Panc1 (cell line): ENCODE results near the gene GPR33. TPM values are rescaled to one million over a fixed set of nuclear protein-coding genes. Genes with fewer than 3 reads are reported as not detected.

ENCODE experiments used
- ATAC-seq: fragments of 200-7000 bp; cut with Tn5 transposase; 2 replicates; pipeline ENCODE4 v1.9.1; 2020; ENCODE audit warnings: mild to moderate bottlenecking, moderate library complexity
- BruUV-seq: library from RNA; stranded (reverse); fragments of 400-500 nt; replicated peaks from 2 replicates; lab custom pipeline; 2021; lab: Mats Ljungman, UMichigan
- CTCF ChIA-PET: fragments of 300-600 bp; sonication (Branson Sonifier 250); formaldehyde crosslinking; loops from one replicate; lab custom pipeline; 2022; ENCODE audit warnings: antibody characterized with exemption; lab: Charles Lee
- POLR2A ChIA-PET: fragments of 300-600 bp; sonication (Branson Sonifier 250); formaldehyde crosslinking; loops from one replicate; lab custom pipeline; 2022; ENCODE audit warnings: antibody characterized with exemption; lab: Charles Lee
- DNase-seq: peaks from one replicate; pipeline ENCODE4 v3.0.0-alpha.2; 2010; ENCODE audit warnings: low read depth, low spot score
- H3K27ac ChIP-seq: 2 replicates; pipeline ENCODE4 v1.5.1; 2011; ENCODE audit warnings: mild to moderate bottlenecking, low read length, inconsistent platforms
- H3K27me3 ChIP-seq: fragments of 200-500 bp; sonication (Bioruptor generic); 2 replicates; pipeline ENCODE4 v1.6.0; 2014; ENCODE audit warnings: low read length, inconsistent platforms; ENCODE audit not compliant: control insufficient read depth, insufficient read depth
- H3K36me3 ChIP-seq: fragments of 200-500 bp; sonication (Bioruptor generic); 2 replicates; pipeline ENCODE4 v1.5.1; 2014; ENCODE audit warnings: inconsistent platforms, mild to moderate bottlenecking, low read length, moderate library complexity; ENCODE audit not compliant: control insufficient read depth, insufficient read depth
- H3K4me1 ChIP-seq: 2 replicates; pipeline ENCODE4 v1.5.1; 2011; ENCODE audit warnings: inconsistent platforms, mild to moderate bottlenecking, low read length, moderate library complexity; ENCODE audit not compliant: control insufficient read depth, insufficient read depth
- H3K4me3 ChIP-seq, 2 experiments: 2 replicates each; pipeline ENCODE4 v1.5.1; 2011 to 2012; ENCODE audit warnings: low read depth in 2 of 2, low read length in 2 of 2, mild to moderate bottlenecking in 2 of 2, inconsistent platforms in 1 of 2, moderate library complexity in 1 of 2
- H3K9me3 ChIP-seq: fragments of 200-500 bp; sonication (Bioruptor generic); 2 replicates; pipeline ENCODE4 v1.5.1; 2014; ENCODE audit warnings: low read depth, mild to moderate bottlenecking, inconsistent platforms, low read length, moderate library complexity; ENCODE audit not compliant: control insufficient read depth, insufficient read depth
- POLR2AphosphoS5 ChIP-seq: IDR thresholded peaks from 2 replicates; pipeline ENCODE4 v1.6.1; 2012; ENCODE audit warnings: mild to moderate bottlenecking, low read depth, low read length, moderate library complexity
- SIN3A ChIP-seq: IDR thresholded peaks from 2 replicates; pipeline ENCODE4 v1.6.1; 2012; ENCODE audit warnings: low read depth, mild to moderate bottlenecking, low read length, moderate library complexity, borderline replicate concordance; ENCODE audit not compliant: insufficient read depth
- TCF7L2 ChIP-seq: IDR thresholded peaks from 2 replicates; pipeline ENCODE4 v1.6.1; 2011; ENCODE audit warnings: mild to moderate bottlenecking, low read depth, low read length, inconsistent platforms
- in situ Hi-C: cut with HindIII; loops from 2 replicates; pipeline ENCODE4 v1.10.0; 2016; ENCODE audit warnings: low sequenced_read_pairs, low pct_unique_long_range_greater_than_20kb
- intact Hi-C: fragments of 100-400 bp; cut with micrococcal nuclease; formaldehyde crosslinking; loops from one replicate; pipeline ENCODE4 v1.10.0; 2022; ENCODE audit not compliant: unreplicated experiment
- total RNA-seq: library from RNA; stranded (reverse); gene quantifications from one replicate; pipeline ENCODE4 v1.2.1, GENCODE V29; 2021; ENCODE audit not compliant: unreplicated experiment
- TF ChIP-seq, protein P1 (sequence below): fragments of 450-650 bp; IDR thresholded peaks from 2 replicates; pipeline ENCODE4 v1.5.1; 2017; ENCODE audit warnings: mild to moderate bottlenecking
- TF ChIP-seq, protein P2 (sequence below), 2 experiments: IDR thresholded peaks; 2 replicates each; pipeline ENCODE4 v1.6.1; 2011 to 2012; ENCODE audit warnings: low read depth in 2 of 2, control low read depth in 1 of 2, low read length in 1 of 2, mild to moderate bottlenecking in 1 of 2, moderate library complexity in 1 of 2; ENCODE audit not compliant: insufficient read depth in 1 of 2

Gene GPR33
- total RNA-seq, 1 experiment from 2014 or later: not detected

DNA sequence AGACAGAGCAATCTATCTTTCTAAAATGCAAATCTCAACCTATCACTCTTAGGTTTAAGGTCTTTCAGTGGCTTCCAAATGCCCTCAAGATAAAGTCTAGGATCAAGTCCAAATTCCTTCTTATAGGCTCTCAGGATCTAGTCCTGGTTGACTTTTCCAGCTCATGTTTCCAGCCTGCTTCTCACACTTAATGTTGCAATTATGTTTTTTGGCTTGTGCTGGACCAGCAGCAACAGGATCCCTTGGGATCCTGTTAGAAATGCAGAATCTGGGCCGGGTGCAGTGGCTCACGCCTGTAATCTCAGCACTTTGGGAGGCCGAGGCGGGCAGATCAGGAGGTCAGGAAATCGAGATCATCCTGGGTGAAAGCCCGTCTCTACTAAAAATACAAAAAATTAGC lies 10.6 kb downstream of the GPR33 start:
- H3K4me1 ChIP-seq: no peaks in the 10 kb centered on the region
- intact Hi-C loops (no loop called here), in situ Hi-C loops (no loop called here)
- H3K9me3 ChIP-seq: no peaks in the 10 kb centered on the region
- H3K36me3 ChIP-seq: no peaks in the 10 kb centered on the region
- CTCF ChIA-PET: no interaction called here
- no peak overlapping the region for H3K4me3 ChIP-seq
- TF ChIP-seq TCF7L2: no peak
- H3K27me3 ChIP-seq: no peaks in the 10 kb centered on the region; the same call in 1 of the 2 replicates
- POLR2A ChIA-PET: interaction anchor here (0.6 kb wide), 2 partner anchors 26 to 126 kb away, joined by 3 to 9 read pairs; no protein-coding TSS in a partner anchor
- no TSS peak for BruUV-seq
- no peak for ATAC-seq
- no peak for DNase-seq
- H3K27ac ChIP-seq: no peak overlapping the region

DNA sequence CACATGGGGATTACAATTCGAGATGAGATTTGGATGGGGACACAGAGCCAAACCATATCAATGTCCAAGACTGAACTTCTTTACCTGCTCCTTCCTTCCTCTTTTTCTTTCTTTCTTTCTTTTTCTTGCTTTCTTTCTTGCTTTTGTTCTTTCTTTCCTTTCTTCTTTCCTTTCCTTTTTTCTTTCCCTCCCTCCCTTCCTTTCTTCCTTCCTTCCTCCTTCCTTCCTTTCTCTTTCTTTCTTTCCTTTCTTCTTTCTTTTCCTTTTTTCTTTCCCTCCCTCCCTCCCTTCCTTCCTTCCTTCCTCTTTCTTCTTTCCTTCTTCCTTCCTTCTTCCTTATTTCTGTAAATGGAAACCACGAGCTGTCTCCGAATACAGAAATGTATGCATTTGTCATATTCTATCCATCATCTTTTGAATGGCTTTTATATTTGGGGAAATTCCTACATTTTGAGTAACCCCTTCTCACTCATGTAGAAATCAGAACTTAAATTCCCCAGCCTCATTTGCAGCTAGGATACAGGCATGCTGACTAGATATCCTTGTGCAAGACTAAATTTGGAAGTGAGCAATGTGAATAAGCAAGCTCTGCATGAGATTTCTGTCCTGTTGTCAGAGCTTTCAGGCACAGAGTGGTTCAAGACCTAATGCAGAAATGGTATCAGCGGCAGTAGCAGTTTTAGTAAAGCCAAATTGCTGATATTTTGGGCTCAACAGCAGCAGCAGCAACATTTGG lies 11.5 kb downstream of the GPR33 start:
- ChIA-PET CTCF (no interaction called here), POLR2A (no interaction called here)
- no peak overlapping the region for H3K27ac ChIP-seq
- intact Hi-C loops: no loop called here
- no peaks in the 10 kb centered on the region for H3K9me3 ChIP-seq
- no peaks in the 10 kb centered on the region for H3K36me3 ChIP-seq
- TF ChIP-seq, protein P1, sequence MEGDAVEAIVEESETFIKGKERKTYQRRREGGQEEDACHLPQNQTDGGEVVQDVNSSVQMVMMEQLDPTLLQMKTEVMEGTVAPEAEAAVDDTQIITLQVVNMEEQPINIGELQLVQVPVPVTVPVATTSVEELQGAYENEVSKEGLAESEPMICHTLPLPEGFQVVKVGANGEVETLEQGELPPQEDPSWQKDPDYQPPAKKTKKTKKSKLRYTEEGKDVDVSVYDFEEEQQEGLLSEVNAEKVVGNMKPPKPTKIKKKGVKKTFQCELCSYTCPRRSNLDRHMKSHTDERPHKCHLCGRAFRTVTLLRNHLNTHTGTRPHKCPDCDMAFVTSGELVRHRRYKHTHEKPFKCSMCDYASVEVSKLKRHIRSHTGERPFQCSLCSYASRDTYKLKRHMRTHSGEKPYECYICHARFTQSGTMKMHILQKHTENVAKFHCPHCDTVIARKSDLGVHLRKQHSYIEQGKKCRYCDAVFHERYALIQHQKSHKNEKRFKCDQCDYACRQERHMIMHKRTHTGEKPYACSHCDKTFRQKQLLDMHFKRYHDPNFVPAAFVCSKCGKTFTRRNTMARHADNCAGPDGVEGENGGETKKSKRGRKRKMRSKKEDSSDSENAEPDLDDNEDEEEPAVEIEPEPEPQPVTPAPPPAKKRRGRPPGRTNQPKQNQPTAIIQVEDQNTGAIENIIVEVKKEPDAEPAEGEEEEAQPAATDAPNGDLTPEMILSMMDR: no peak
- TF ChIP-seq SIN3A (no peak), TCF7L2 (no peak), POLR2AphosphoS5 (no peak)
- TF ChIP-seq, protein P2, sequence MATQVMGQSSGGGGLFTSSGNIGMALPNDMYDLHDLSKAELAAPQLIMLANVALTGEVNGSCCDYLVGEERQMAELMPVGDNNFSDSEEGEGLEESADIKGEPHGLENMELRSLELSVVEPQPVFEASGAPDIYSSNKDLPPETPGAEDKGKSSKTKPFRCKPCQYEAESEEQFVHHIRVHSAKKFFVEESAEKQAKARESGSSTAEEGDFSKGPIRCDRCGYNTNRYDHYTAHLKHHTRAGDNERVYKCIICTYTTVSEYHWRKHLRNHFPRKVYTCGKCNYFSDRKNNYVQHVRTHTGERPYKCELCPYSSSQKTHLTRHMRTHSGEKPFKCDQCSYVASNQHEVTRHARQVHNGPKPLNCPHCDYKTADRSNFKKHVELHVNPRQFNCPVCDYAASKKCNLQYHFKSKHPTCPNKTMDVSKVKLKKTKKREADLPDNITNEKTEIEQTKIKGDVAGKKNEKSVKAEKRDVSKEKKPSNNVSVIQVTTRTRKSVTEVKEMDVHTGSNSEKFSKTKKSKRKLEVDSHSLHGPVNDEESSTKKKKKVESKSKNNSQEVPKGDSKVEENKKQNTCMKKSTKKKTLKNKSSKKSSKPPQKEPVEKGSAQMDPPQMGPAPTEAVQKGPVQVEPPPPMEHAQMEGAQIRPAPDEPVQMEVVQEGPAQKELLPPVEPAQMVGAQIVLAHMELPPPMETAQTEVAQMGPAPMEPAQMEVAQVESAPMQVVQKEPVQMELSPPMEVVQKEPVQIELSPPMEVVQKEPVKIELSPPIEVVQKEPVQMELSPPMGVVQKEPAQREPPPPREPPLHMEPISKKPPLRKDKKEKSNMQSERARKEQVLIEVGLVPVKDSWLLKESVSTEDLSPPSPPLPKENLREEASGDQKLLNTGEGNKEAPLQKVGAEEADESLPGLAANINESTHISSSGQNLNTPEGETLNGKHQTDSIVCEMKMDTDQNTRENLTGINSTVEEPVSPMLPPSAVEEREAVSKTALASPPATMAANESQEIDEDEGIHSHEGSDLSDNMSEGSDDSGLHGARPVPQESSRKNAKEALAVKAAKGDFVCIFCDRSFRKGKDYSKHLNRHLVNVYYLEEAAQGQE (IDR thresholded peaks at IDR 0.05; ENCODE audit: insufficient read depth in 1 of 2, low read depth in 2 of 2, low read length in 1 of 2): no peak
- H3K27me3 ChIP-seq: no peaks in the 10 kb centered on the region; the same call in 1 of the 2 replicates
- ATAC-seq (no peak), DNase-seq (no peak)
- H3K4me3 ChIP-seq: no peak overlapping the region
- in situ Hi-C loops: no loop called here
- no peaks in the 10 kb centered on the region for H3K4me1 ChIP-seq
- BruUV-seq: no TSS peak

DNA sequence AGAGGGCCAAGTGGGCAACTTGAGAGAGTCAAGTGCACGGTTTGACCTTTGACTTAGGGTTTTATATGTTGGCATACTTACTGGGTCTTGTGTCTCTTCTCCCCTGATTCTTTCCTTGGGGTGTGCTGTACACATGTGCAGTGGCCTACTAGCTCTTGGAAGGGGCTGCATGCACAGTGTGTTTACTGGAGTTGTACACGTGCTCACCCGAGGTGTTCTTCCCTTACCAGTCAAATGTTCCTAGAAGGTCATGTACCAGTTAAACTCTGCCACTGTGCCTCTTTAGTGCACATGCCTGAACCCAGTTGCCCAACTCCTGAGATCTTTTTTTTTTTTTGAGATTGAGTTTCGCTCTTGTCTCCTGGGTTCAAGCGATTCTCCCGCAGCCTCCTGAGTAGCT lies 21.3 kb downstream of the GPR33 start:
- Histone ChIP-seq H3K27me3 (no peaks in the 10 kb centered on the region), H3K4me1 (no peaks in the 10 kb centered on the region), H3K4me3 (no peak overlapping the region), H3K27ac (no peak overlapping the region), H3K36me3 (no peaks in the 10 kb centered on the region), H3K9me3 (no peaks in the 10 kb centered on the region)
- ATAC-seq (no peak), DNase-seq (no peak)
- TF ChIP-seq TCF7L2 (no peak), SIN3A (no peak)
- TF ChIP-seq, protein P2 (IDR thresholded peaks at IDR 0.05; ENCODE audit: insufficient read depth in 1 of 2, low read depth in 2 of 2, low read length in 1 of 2): no peak
- in situ Hi-C loops: no loop called here
- BruUV-seq: no TSS peak
- POLR2A ChIA-PET: no interaction called here
- CTCF ChIA-PET: no interaction called here
- intact Hi-C loops: no loop called here
